DMS114 treated with DMSO at 0.1 percent for 48 hours (cell line): ENCODE data around the gene GADD45A.

Source experiments
- DNase-seq: peaks from one replicate; lab custom pipeline; 2025; ENCODE audit not compliant: unreplicated experiment; lab: John Stamatoyannopoulos, UW

GADD45A gene

DNA sequence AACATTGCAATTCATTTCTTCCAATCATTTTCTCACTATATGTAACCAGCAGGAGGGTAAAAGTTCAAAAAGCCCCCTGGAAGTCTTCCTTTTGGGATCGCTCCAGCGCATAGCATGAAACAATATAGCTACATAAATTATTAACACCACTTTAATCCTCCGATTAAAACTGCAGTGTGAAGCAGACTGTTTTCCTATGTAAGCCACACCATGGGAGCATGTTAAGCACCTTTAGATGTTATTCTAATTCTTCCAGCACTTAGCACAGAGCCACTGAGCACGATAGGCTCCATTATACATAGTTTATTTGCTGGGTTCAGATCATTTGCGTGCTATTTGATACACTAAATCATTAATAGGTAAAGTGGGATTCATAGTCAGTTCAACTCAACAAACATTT, 18.4 kb upstream of the GADD45A start:
- DNase-seq: no peak

- no peak for DNase-seq
Measured at GRCh38 chr1:67668660-67669059, 16.3 kb upstream of the GADD45A start.

DNA sequence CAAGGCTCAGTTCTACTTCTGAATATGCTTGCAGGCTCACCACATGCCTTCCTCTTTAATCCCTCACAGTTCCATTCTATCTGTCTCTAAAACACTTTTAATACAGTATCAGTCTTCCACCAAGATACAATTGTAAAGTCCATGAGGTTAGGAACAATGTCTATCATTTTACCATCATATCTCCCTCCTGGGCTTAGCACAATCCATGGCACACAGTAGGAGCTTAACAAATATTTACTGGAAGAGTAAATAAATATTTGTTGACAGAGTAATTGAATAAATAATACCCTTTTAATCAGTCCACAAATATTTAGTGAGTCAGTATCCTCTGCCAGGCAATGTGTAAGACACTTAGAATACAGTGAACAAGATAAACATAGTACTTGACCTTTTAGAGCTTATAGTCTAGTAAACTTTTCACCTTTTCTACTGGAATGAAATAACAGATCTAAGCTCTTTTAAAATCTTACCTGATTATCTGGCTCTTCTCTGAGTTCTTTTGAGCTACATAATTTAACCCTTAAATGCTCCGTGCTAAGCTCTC, 12.7 kb upstream of the GADD45A start:
- no peak for DNase-seq

- no peak for DNase-seq
Measured at GRCh38 chr1:67673468-67674201, 11.4 kb upstream of the GADD45A start.

- DNase-seq: no peak
Measured at GRCh38 chr1:67674260-67675011, 10.6 kb upstream of the GADD45A start.

DNA sequence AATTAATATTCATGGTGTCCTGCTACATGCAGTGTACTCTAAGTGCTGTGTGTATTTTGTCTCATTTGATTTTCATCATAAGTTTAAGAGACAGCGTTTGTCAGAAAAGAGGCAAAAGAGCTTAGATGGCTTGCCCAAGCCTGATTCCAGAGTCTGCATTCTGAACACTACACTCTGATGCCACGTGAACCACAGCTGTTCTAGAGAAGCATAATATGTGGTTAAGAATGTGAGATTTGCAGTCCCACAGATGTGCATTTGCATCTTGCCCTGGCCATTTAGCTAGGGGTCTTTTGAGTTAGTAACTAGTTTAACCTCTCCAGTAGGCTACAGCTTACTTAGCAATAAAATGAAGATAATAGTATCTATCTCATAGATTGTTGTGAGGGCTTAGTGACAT, 9.2 kb upstream of the GADD45A start:
- no peak for DNase-seq

- DNase-seq: no peak
Measured at GRCh38 chr1:67676287-67676686, 8.7 kb upstream of the GADD45A start.

DNA sequence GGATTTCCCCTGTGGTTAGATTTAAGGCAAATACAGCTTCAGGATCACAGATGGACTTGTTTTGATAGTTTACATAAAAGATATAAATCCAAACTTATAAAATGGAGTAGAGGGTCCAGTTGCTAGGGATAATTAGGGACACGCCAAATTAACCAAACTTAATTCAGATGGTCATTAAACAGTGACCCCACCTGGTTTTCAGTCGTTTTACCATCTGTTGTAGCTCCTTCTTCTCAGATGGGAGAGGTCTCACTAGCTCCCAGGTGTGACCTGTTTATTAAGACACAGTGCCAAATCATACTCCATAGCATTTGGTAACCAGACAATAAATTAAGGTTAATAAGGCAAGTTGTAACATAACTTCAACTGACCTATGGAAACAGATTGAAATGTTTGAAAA, 8.1 kb upstream of the GADD45A start:
- no peak for DNase-seq

DNA sequence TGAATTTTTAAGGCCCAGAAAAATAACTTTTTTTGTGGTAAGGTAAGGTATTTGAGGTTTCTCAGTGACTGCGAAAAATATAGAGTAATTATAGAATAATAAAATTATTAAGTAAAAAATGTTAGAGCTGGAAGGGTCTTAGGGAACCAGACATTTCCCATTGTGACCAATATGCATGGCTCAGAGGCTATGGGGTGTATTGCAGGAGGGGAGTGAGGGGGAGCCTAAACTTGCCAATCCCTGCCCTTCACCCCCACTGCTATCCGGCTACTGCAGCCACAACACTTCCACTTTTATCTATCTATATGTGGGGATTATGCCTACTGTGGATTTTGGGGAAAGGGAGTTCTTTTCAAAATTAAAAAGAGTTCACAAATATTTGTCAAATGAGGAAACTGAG, 7.6 kb upstream of the GADD45A start:
- DNase-seq: no peak

- DNase-seq: no peak
Measured at GRCh38 chr1:67677930-67678329, 7.1 kb upstream of the GADD45A start.

DNA sequence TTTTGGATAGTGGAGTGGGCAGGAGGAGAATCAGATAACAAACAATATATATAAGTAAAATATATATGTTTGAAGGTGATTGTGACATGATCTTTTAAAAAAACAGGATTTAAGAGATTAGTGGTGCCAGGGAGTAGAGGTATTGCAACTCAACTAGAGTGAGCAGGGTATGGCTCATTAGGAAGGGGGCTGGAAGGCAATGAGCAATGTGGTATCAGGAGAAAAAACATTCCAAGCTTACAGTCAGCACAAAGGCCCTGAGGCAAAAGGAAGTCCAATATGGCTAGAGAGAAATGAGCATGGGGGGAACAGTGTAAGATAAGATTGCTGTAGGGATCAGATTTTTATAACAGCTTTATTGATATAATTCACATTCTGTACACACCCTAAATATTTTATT, 5.3 kb upstream of the GADD45A start:
- no peak for DNase-seq

GRCh38 chr1:67680486-67680885, 4.5 kb upstream of the GADD45A start:
- no peak for DNase-seq

- no peak for DNase-seq
Measured at GRCh38 chr1:67682659-67683197, 2.3 kb upstream of the GADD45A start.

GRCh38 chr1:67683316-67683715, 1.7 kb upstream of the GADD45A start:
- no peak for DNase-seq

GRCh38 chr1:67683766-67684525, 1.1 kb upstream of the GADD45A start:
- no peak for DNase-seq

GRCh38 chr1:67684526-67685066, 405 bp upstream of the GADD45A start:
- DNase-seq: no peak

DNA sequence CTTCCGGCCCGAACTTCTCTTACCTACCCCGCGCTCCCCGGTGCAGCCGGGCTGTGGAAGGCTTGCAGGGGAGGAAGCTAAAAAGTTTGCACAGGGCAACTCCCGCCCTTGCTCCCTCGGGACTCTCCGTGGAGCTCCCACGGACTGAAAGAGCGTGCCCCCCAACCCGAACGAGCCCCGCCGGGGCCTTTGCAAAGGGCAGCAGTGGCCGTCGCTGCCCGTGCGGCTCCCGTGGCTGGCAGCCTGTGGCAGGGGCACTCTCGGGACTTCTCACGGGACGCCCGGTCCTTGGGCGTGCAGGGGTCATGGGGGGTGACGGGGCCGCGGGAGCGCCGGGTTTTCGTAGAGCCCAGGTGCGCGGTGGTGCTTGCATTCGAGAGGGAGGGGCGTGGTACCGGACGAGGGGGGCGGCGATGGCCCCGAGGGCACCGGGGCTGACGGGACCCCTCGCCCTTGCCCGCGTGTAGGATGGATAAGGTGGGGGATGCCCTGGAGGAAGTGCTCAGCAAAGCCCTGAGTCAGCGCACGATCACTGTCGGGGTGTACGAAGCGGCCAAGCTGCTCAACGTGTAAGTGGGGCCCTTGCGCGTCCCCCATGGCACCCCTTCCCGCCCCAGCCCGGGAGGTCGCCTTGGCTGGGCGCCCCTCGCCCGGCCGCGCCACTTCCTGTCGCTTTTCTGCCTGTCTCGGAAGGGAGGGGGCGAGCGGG, 711 bp downstream of the GADD45A start:
- no peak for DNase-seq

- peak; percentile 14 for DNase-seq
Measured at GRCh38 chr1:67686267-67687197, 1.5 kb downstream of the GADD45A start.

GRCh38 chr1:67687198-67687545, 2.2 kb downstream of the GADD45A start:
- DNase-seq: no peak
